Esophagus muscularis mucosa (tissue), 3 donors: Measurements from ENCODE around the gene RNASE7.

Experiments
- CTCF ChIP-seq, 3 experiments: fragments of 200-600 bp in 2 of 3; fragments of 450-650 bp in 1 of 3; sonication (generic) in 2 of 3; IDR thresholded peaks; one replicate each; pipeline ENCODE4 v1.5.1; 2017 to 2019; ENCODE audit warnings: antibody characterized with exemption in 3 of 3, mild to moderate bottlenecking in 2 of 3, moderate library complexity in 1 of 3
- POLR2A ChIP-seq: fragments of 450-650 bp; IDR thresholded peaks from one replicate; pipeline ENCODE4 v1.6.1; 2017; ENCODE audit warnings: antibody characterized with exemption, moderate library complexity, mild to moderate bottlenecking, low read depth

DNA sequence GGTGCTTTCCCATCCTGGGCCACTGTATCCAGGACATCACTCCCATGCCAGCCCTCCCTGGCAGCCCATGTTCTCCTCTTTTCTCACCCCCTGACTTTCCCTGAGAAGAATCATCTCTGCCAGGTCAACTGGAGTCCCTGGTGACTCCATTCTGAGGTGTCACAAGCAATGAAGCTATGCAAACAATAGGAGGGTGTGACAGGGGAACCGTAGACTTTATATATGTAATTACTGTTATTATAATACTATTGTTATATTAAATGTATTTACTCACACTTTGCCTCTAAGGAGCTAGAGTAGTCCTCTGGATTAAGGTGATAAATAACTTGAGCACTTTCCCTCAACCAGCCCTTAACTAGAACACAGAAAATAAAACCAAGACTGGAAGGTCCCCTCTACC is 47.1 kb downstream of the RNASE7 start:
- TF ChIP-seq CTCF (IDR thresholded peaks at IDR 0.05) (no peak), POLR2A (no peak)
